Measurements from ENCODE around the gene CTNNB1.
"Not testable (repeated sequence)": the region's sequence is repeated elsewhere in the genome, so short reads cannot be mapped to it uniquely, and the experiment has no call there.

CTNNB1 gene

GRCh38 chr3:41267975-41268640 lies 68.8 kb downstream of the CTNNB1 start:
- Histone ChIP-seq H3K4me1 (ENCODE audit: insufficient read depth, low read length) (no peaks in the 10 kb centered on the region), H3K9me3 (ENCODE audit: insufficient read depth, low read depth, low read length) (no peaks in the 10 kb centered on the region; the same call in 1 of the 2 replicates), H3K9ac (ENCODE audit: low read depth, low read length) (no peak overlapping the region), H3K36me3 (ENCODE audit: insufficient read depth, low read depth, low read length) (no peaks in the 10 kb centered on the region), H3K27ac (ENCODE audit: low read length) (no peak overlapping the region), H3K27me3 (ENCODE audit: insufficient read depth, low read length) (no peaks in the 10 kb centered on the region), H3K4me3 (ENCODE audit: low read length) (no peak overlapping the region)

- H3K36me3 ChIP-seq (ENCODE audit: insufficient read depth, low read depth, low read length), result no peaks in the 10 kb centered on the region
- H3K27ac ChIP-seq (ENCODE audit: low read length), result no peak overlapping the region
- H3K9me3 ChIP-seq (ENCODE audit: insufficient read depth, low read depth, low read length), result no peaks in the 10 kb centered on the region; the same call in 1 of the 2 replicates
- H3K27me3 ChIP-seq (ENCODE audit: insufficient read depth, low read length), result no peaks in the 10 kb centered on the region
- H3K4me1 ChIP-seq (ENCODE audit: insufficient read depth, low read length), result no peaks in the 10 kb centered on the region; the same call in 1 of the 2 replicates
- H3K4me3 ChIP-seq (ENCODE audit: low read length), result no peak overlapping the region
- H3K9ac ChIP-seq (ENCODE audit: low read depth, low read length), result no peak overlapping the region
These were observed 73.4 kb downstream of the CTNNB1 start for GRCh38 chr3:41272667-41273066.

GRCh38 chr3:41274944-41275668 lies 75.8 kb downstream of the CTNNB1 start:
- no peak overlapping the region for H3K27ac ChIP-seq (ENCODE audit: low read length)
- H3K4me1 ChIP-seq (ENCODE audit: insufficient read depth, low read length), result peaks cover 8% of the 10 kb centered on the region; the same call in 1 of the 2 replicates
- H3K4me3 ChIP-seq (ENCODE audit: low read length), result no peak overlapping the region
- no peaks in the 10 kb centered on the region for H3K36me3 ChIP-seq (ENCODE audit: insufficient read depth, low read depth, low read length)
- no peak overlapping the region for H3K9ac ChIP-seq (ENCODE audit: low read depth, low read length)
- H3K27me3 ChIP-seq (ENCODE audit: insufficient read depth, low read length), result no peaks in the 10 kb centered on the region
- H3K9me3 ChIP-seq (ENCODE audit: insufficient read depth, low read depth, low read length), result no peaks in the 10 kb centered on the region; the same call in 1 of the 2 replicates

GRCh38 chr3:41276191-41276590 lies 76.9 kb downstream of the CTNNB1 start:
- H3K27me3 ChIP-seq (ENCODE audit: insufficient read depth, low read length), result no peaks in the 10 kb centered on the region
- H3K4me3 ChIP-seq (ENCODE audit: low read length), result no peak overlapping the region
- H3K9me3 ChIP-seq (ENCODE audit: insufficient read depth, low read depth, low read length), result no peaks in the 10 kb centered on the region; the same call in 1 of the 2 replicates
- no peaks in the 10 kb centered on the region for H3K36me3 ChIP-seq (ENCODE audit: insufficient read depth, low read depth, low read length)
- no peak overlapping the region for H3K27ac ChIP-seq (ENCODE audit: low read length)
- H3K4me1 ChIP-seq (ENCODE audit: insufficient read depth, low read length), result peaks cover 8% of the 10 kb centered on the region; the same call in 1 of the 2 replicates
- no peak overlapping the region for H3K9ac ChIP-seq (ENCODE audit: low read depth, low read length)

GRCh38 chr3:41277790-41278465 lies 78.6 kb downstream of the CTNNB1 start:
- H3K9ac ChIP-seq (ENCODE audit: low read depth, low read length), result no peak overlapping the region

DNA sequence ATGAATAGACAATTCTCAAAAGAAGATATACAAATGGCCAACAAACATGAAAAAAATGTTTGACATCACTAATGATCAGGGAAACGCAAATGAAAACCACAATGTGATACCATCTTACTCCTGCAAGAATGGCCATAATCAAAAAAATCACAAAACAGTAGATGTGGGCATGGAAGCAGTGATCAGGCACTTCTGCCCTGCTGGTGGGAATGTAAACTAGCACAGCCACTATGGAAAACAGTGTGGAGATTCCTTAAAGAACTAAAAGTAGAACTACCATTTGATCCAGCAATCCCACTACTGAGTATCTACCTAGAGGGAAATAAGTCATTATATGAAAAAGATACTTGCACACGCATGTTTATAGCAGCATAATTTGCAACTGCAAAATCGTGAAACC lies 85.6 kb downstream of the CTNNB1 start:
- not testable (repeated sequence) for H3K4me1 ChIP-seq (ENCODE audit: insufficient read depth, low read length); H3K9me3 ChIP-seq (ENCODE audit: insufficient read depth, low read depth, low read length); H3K27ac ChIP-seq (ENCODE audit: low read length); H3K9ac ChIP-seq (ENCODE audit: low read depth, low read length); H3K27me3 ChIP-seq (ENCODE audit: insufficient read depth, low read length); H3K36me3 ChIP-seq (ENCODE audit: insufficient read depth, low read depth, low read length); H3K4me3 ChIP-seq (ENCODE audit: low read length)

More at GRCh38 chr3:41277790-41278465, 78.6 kb downstream of the CTNNB1 start:
- H3K4me1 ChIP-seq (ENCODE audit: insufficient read depth, low read length), result peaks cover 8% of the 10 kb centered on the region; the same call in 1 of the 2 replicates
- no peak overlapping the region for H3K27ac ChIP-seq (ENCODE audit: low read length)
- no peaks in the 10 kb centered on the region for H3K27me3 ChIP-seq (ENCODE audit: insufficient read depth, low read length)
- no peaks in the 10 kb centered on the region for H3K36me3 ChIP-seq (ENCODE audit: insufficient read depth, low read depth, low read length)
- H3K9me3 ChIP-seq (ENCODE audit: insufficient read depth, low read depth, low read length), result no peaks in the 10 kb centered on the region; the same call in 1 of the 2 replicates
- H3K4me3 ChIP-seq (ENCODE audit: low read length), result peak overlapping the region; percentile 50

- Histone ChIP-seq H3K27ac (ENCODE audit: low read length) (no peak overlapping the region), H3K36me3 (ENCODE audit: insufficient read depth, low read depth, low read length) (no peaks in the 10 kb centered on the region), H3K9me3 (ENCODE audit: insufficient read depth, low read depth, low read length) (no peaks in the 10 kb centered on the region), H3K4me1 (ENCODE audit: insufficient read depth, low read length) (no peaks in the 10 kb centered on the region; the same call in 1 of the 2 replicates), H3K27me3 (ENCODE audit: insufficient read depth, low read length) (no peaks in the 10 kb centered on the region), H3K9ac (ENCODE audit: low read depth, low read length) (no peak overlapping the region), H3K4me3 (ENCODE audit: low read length) (no peak overlapping the region)
These were observed 87.0 kb downstream of the CTNNB1 start for GRCh38 chr3:41286305-41286704.

GRCh38 chr3:41288785-41289184 lies 89.5 kb downstream of the CTNNB1 start:
- Histone ChIP-seq H3K9ac (ENCODE audit: low read depth, low read length) (no peak overlapping the region), H3K4me1 (ENCODE audit: insufficient read depth, low read length) (no peaks in the 10 kb centered on the region; the same call in 1 of the 2 replicates), H3K27me3 (ENCODE audit: insufficient read depth, low read length) (no peaks in the 10 kb centered on the region), H3K27ac (ENCODE audit: low read length) (no peak overlapping the region), H3K36me3 (ENCODE audit: insufficient read depth, low read depth, low read length) (no peaks in the 10 kb centered on the region), H3K9me3 (ENCODE audit: insufficient read depth, low read depth, low read length) (no peaks in the 10 kb centered on the region), H3K4me3 (ENCODE audit: low read length) (no peak overlapping the region)
